NK-92 (cell line): ENCODE data around the gene REXO4.

Experiments
- DNase-seq: peaks from one replicate; lab custom pipeline; 2025; ENCODE audit not compliant: unreplicated experiment; lab: John Stamatoyannopoulos, UW

The REXO4 gene

GRCh38 chr9:133370685-133371084 lies 47.1 kb downstream of the REXO4 start:
- no peak for DNase-seq

DNA sequence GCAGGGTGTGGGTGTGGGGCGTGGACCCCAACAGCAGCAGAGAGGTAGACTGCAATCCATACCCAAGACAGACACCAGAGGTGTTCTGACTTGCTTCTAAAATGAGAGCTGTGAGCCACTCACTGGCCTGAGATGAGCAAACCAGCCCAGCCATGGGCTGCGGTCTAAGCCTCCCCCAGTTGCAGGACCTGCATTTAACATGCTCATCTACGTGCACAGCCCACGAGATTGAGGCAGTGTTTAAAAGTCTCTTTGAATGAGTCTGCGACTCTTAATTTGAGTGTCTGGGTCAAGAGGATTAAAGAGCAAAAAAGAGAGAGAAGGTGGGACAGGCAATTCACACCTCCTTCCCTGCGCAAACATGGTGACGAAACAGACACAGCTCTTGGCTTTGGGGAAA lies 47.9 kb downstream of the REXO4 start:
- DNase-seq, result no peak

DNA sequence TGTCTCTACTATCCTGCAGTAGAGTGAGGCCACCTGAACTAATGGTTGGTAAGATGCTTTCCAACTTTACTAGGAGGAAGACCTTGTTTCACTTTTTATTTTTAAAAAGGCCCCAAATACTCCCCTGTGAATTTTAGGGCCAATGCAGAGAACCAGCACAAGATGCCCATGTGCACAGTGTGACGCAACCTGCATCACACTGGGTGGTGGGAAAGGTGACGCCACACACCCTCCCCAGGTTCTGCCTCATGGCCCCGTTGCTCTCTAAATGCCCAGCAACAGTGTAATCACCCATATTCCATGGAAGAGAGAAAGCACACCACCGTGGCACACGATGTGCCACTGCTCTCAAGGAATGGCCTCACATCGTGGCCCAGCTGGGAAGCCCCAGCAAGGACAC lies 48.4 kb downstream of the REXO4 start:
- no peak for DNase-seq

GRCh38 chr9:133368249-133368881 lies 49.4 kb downstream of the REXO4 start:
- DNase-seq, result no peak

- DNase-seq, result no peak
Measured at GRCh38 chr9:133367778-133368177, 50.0 kb downstream of the REXO4 start.

GRCh38 chr9:133367221-133367620 lies 50.6 kb downstream of the REXO4 start:
- no peak for DNase-seq

DNA sequence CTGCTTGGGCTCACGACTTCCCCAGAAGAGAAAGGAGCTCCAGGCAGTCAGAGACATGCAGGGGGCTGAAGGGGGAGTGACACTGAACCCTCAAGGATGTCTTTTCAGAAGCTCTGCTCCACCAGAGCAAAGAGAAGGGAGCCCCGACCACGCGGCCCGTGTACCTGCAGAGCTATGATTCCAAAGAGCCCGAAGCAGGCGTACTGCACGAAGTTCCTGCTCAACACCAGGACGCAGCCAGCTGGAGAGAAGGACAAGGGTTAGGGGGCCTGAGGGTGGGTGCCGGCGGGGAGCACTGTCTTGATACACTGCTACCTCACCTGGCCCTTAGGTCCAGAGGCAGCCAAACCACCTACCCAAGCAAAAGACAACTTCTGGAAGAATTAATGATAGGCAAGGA lies 51.4 kb downstream of the REXO4 start:
- no peak for DNase-seq

DNA sequence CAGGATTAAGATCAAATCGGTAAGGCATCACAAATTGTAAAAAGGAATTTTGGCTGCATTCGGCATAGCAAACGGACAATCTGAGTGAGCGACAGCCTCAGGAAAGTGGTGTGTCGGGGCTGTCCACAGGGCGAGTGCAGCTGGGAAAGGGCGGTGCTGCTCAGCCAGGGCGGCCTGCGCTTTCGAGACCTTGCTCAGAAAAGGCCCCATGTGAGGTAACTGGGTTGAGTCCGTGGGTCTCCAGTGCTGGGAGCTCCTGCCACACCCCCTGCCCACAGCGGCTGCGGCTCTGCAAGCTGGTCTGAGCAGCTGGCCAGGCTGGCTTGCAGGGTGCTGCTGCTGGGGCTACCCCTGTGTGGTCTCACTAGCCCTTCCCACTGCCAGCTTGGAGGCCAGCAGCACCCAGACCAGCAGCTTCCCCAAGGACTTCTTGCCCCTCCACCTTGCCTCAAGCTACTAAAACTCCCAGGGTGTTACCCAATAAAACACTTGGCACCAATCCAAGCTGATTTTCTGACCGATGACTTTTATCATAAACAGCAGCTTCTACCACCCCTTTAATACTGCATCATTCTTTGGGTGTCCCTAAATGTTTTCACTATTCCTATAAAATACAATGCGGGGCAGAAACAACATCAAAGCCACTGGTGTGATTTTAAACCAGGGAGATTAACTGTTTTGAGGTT lies 55.3 kb downstream of the REXO4 start:
- no peak for DNase-seq

DNA sequence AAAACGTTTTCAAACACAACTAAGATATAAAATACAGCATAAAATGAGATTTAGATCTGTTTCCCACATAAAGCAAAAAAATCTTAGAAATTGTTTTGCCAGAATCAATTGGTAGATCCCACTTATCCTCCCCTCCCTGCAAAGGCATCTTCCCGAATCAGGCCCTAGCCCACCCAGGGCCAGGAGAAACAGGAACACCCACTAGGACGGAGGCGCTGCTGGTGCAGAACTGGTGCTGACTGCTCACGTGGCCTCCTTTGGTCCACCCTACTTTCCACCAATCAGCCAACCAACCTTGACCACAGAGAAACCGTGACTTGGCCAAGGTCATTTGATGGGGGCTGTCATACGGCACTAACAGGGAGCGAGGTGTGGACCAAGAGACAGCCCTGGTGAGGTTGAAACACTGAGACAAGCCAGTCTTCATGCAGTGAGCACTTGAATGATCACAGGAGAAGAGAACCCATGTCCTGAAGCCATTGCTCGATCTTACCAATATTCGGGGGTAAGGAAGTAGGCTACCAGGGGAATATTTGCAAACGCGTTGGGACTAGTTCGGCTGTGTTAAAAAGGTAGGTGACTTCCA lies 56.2 kb downstream of the REXO4 start:
- DNase-seq, result no peak

DNA sequence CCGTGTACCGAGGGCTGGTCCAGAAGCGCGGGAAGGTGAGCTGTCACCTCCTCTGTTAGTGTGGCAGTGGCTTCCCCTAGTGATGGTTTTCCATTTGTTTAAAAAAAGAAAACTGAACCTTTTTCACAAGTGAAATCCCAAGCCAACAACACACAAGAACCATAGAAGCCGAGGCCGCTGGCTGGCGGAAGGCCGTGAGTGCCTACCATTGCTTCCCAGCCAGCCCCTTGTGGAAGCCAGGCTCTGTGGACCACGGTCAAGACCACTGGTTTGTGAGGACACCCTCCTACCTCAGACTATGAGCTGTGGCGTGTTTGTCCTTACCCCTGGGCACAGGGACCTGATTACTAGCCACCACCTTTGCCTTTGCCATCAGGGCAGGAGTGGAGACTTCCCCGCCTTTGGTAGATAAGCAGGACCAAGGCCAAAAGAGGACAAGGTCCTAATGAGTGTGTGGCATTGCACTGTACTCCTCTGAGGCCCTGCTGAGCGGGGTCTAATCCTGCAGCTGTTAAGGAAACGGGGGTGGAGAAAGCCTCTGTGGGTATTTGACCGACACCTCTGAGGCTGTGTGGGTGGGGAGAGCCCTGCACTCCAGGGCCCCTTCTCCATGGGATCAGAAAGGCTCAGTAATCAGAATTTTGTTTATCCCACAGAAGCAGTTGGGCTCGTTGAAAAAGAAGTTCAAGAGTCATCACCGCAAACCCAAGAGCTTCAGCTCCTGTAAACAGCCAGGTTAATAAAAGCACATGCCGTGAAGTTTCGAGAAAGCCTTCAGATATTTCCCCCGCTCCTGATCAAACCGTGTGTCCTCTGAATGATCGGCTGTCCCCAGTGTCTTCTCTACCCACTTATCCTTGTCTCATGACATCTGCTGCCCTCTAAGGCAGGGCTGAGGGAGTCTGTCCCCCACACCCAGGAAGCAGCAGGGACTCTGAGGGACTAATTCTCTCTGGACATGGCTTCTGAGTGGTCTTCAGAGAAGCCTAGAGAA lies 57.1 kb downstream of the REXO4 start:
- DNase-seq, result no peak

GRCh38 chr9:133359399-133360175 lies 58.2 kb downstream of the REXO4 start:
- DNase-seq, result no peak

- no peak for DNase-seq
Measured at GRCh38 chr9:133357656-133358055, 60.2 kb downstream of the REXO4 start.

DNA sequence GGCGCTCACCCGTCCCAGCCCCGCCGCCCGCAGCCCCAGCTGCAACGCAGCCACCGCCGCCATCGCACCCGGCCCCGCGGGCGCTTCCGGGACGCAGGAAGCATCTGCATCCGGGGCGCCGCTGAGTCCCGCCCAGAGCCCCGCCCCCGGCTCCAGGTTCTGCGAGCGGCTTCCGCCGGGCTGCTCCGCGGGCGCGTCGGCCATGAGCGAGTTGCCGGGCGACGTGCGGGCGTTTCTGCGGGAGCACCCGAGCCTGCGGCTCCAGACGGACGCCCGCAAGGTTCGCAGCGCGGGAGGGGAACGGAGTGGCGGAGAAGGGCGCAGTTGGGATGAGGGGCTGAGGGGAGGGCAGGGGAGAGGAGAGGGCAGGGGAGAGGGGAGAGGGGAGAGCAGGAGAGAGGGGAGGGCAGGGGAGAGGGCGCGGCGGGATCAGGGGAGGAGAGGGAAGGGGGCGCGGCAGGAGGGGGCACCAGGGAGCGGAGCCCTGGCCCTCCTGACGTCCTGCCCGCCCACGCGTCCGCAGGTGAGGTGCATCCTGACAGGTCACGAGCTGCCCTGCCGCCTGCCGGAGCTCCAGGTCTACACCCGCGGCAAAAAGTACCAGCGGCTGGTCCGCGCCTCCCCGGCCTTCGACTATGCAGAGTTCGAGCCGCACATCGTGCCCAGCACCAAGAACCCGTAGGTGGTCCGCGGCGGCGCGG lies 61.3 kb downstream of the REXO4 start, which contains the start of the genes SURF1 and SURF2:
Gene SURF1, minus strand, starts transcription at position 97 of the 701 bp plus-strand sequence. Its CDS starts 34 bp downstream, at position 63.
Gene SURF2, plus strand, starts transcription at position 160 of the 701 bp plus-strand sequence. Its CDS starts 43 bp downstream, at position 203.
- no peak for DNase-seq
